Measurements from ENCODE around the gene LRRC51. TPM values are rescaled to one million over a fixed set of nuclear protein-coding genes. Genes with fewer than 3 reads are reported as not detected.
A peak's percentile ranks its signal among the peaks of the same experiment; 100 is the strongest.

The LRRC51 gene
- total RNA-seq, 1 donor from 2014 or later, result 14.8 TPM

DNA sequence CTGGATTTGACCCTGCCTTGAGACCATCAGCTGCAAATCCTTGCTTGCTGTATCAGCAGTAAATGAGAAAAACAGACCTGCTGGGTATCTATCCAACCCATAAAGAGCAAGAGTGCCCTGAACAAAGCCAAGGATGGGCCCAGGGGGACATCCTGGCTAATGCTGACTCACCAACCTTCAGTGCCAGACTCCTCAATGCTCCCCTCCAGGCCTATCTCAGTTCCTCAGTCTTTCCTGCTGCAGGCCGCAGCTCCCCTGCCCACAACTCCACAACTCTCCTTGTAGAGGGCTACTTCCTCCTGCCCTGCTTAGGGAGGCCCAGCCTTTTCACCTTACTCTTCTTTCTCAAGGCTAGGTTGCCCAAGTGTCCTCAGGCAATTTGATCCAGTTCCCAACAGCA, 19.8 kb downstream of the LRRC51 start:
- intact Hi-C loops (cut with DNase I), result no loop called here
- Histone ChIP-seq H3K27ac (peak overlapping the region; percentile 43), H3K27me3 (ENCODE audit: low read depth) (no peaks in the 10 kb centered on the region), H3K4me1 (peaks cover 39% of the 10 kb centered on the region), H3K4me3 (no peak overlapping the region), H3K9me3 (no peaks in the 10 kb centered on the region), H3K36me3 (peaks cover 53% of the 10 kb centered on the region)
- TF ChIP-seq, protein P1, sequence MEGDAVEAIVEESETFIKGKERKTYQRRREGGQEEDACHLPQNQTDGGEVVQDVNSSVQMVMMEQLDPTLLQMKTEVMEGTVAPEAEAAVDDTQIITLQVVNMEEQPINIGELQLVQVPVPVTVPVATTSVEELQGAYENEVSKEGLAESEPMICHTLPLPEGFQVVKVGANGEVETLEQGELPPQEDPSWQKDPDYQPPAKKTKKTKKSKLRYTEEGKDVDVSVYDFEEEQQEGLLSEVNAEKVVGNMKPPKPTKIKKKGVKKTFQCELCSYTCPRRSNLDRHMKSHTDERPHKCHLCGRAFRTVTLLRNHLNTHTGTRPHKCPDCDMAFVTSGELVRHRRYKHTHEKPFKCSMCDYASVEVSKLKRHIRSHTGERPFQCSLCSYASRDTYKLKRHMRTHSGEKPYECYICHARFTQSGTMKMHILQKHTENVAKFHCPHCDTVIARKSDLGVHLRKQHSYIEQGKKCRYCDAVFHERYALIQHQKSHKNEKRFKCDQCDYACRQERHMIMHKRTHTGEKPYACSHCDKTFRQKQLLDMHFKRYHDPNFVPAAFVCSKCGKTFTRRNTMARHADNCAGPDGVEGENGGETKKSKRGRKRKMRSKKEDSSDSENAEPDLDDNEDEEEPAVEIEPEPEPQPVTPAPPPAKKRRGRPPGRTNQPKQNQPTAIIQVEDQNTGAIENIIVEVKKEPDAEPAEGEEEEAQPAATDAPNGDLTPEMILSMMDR (IDR thresholded peaks at IDR 0.05), result no peak
- DNase-seq (peak; percentile 63), ATAC-seq (no peak)

DNA sequence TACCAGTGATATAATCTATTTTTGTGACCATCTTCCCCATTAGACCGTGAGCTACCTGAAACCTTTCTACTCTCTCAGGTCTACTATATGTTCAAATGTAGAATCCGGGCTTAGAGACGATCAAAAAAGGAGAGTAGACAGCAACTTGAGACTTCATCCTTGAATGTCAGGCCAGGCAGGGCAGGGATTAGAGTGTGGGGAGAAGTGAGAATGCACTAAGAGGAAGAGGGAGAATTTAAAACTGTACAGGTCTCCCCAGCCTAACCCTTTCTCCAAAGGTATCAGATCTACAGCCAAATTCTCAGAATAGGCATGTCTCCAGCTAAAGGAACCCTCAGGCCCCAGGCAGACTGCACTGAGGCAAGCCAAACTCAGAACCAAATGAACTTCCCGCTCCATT, 21.5 kb downstream of the LRRC51 start:
- TF ChIP-seq, protein P1 (IDR thresholded peaks at IDR 0.05), result no peak
- DNase-seq (no peak), ATAC-seq (no peak)
- Histone ChIP-seq H3K4me1 (peaks cover 39% of the 10 kb centered on the region), H3K4me3 (peak overlapping the region; percentile 100), H3K27me3 (ENCODE audit: low read depth) (no peaks in the 10 kb centered on the region), H3K27ac (peak overlapping the region; percentile 99), H3K36me3 (peaks cover 36% of the 10 kb centered on the region), H3K9me3 (no peaks in the 10 kb centered on the region)
- intact Hi-C loops (cut with DNase I), result no loop called here

DNA sequence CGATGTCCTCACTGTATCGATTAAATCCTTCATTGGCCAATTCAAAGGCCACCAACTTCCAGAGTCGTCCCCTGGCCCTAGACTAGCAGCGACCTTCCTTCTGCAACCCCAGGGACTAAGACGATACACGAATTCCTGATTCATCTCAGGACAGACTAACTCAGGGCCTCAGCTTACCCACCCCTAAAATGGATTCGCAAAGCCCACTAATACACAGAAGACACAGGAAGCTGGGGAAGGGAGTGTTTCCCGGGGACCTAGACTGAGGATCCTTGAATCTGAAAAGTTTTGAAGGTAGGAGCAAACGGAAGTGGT, 21.9 kb downstream of the LRRC51 start:
- H3K36me3 ChIP-seq, result peaks cover 31% of the 10 kb centered on the region
- H3K4me1 ChIP-seq, result peaks cover 39% of the 10 kb centered on the region
- peak overlapping the region; percentile 99 for H3K27ac ChIP-seq
- H3K4me3 ChIP-seq, result peak overlapping the region; percentile 100
- ATAC-seq (no peak), DNase-seq (no peak)
- TF ChIP-seq, protein P1 (IDR thresholded peaks at IDR 0.05), result no peak
- intact Hi-C loops (cut with DNase I), result no loop called here
- no peaks in the 10 kb centered on the region for H3K27me3 ChIP-seq (ENCODE audit: low read depth)
- no peaks in the 10 kb centered on the region for H3K9me3 ChIP-seq

DNA sequence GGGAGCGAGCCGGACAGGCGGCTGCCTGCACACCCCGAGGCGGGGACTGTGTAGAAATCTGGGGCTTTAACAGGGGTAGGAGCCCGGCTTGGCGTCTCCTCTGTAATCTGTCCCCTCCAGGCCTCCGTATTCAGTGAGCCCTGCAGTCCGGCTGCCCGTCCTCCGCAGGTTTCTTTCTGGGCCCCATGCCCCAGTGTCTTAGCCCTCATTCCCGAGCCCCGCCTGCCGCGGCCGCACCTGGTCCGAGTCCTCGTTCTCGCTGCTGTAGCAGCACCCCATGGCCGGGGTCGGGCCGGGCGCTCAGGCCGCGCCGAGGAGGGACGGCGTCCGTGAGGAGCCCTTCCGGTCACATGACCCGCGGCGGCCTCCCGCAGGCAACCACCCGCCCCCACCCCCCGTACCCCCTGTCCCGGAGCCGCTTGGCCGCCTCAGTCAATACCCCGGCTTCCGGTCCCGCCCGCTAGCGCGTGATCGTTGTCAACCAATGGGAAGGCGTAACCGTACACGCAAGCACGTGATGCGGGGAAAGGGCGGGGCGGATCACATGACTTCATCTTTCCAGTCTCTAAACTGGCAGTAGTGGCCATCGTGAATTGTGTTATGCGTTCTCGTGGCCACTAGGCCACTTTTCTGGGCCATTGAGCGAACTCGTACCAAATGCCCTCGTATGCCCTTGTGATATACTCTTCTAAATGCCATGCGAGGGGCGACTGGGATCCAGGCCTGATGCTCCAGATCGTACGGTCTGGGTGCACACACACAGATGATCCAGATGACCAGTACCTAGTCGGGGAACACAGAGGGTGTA, 22.5 kb downstream of the LRRC51 start, which contains the start of gene LAMTOR1:
LAMTOR1 (minus strand) TSS at position 352 of the 808 bp plus-strand sequence; CDS start at position 279, 73 bp downstream.
- H3K9me3 ChIP-seq, result no peaks in the 10 kb centered on the region
- peak within 1 kb of the TSS; percentile 99 for H3K27ac ChIP-seq
- H3K4me1 ChIP-seq, result peaks cover 39% of the 10 kb centered on the region
- H3K27me3 ChIP-seq (ENCODE audit: low read depth), result no peaks in the 10 kb centered on the region
- peak within 1 kb of the TSS; percentile 100 for H3K4me3 ChIP-seq
- ATAC-seq, result peak; percentile 99
- DNase-seq, result peak; percentile 100
- TF ChIP-seq, protein P1 (IDR thresholded peaks at IDR 0.05), result peak; percentile 43
- H3K36me3 ChIP-seq, result peaks cover 30% of the 10 kb centered on the region
- intact Hi-C loops (cut with DNase I), result no loop called here

DNA sequence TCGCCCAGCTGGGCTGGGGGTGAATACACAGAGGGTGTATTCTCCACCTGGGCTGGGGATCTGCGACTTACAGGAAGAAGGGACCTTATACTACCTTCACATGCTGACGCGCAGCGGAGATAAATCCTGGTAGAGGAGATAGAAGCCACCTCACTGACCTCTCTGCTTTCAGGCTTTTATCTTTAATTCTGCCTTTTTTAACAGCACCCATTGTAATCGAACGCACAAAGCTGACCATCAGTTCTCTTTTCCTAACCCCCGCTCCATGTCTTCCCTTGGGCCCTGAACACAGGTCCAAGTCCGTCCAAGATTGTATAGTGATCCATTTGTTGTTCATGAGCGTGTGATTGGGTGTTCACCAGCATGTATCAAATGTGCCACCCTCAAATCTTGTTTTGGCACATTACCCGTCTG, 23.1 kb downstream of the LRRC51 start:
- Histone ChIP-seq H3K36me3 (peaks cover 26% of the 10 kb centered on the region), H3K4me3 (peak overlapping the region; percentile 100), H3K9me3 (no peaks in the 10 kb centered on the region), H3K4me1 (peaks cover 39% of the 10 kb centered on the region), H3K27me3 (ENCODE audit: low read depth) (no peaks in the 10 kb centered on the region), H3K27ac (peak overlapping the region; percentile 99)
- no peak for DNase-seq
- TF ChIP-seq, protein P1 (IDR thresholded peaks at IDR 0.05), result no peak
- intact Hi-C loops (cut with DNase I), result no loop called here
- ATAC-seq, result no peak

All from lower lobe of right lung (tissue), 2 donors.